ENCODE results near the gene KCNK18.

KCNK18 gene

GRCh38 chr10:117257721-117258120 lies 60.4 kb downstream of the KCNK18 start:
- H3K9me3 ChIP-seq (ENCODE audit: low read depth, low read length), result no peaks in the 10 kb centered on the region
- no peaks in the 10 kb centered on the region for H3K36me3 ChIP-seq (ENCODE audit: insufficient read depth, low read length)
- H3K27ac ChIP-seq, result no peak overlapping the region
- H3K9ac ChIP-seq (ENCODE audit: insufficient read length), result no peak overlapping the region
- TF ChIP-seq EZH2 (IDR thresholded peaks at IDR 0.05), result no peak
- no peak for DNase-seq (ENCODE audit: low read depth, low spot score)
- no peak overlapping the region for H3K4me3 ChIP-seq

- no peak for TF ChIP-seq POLR2AphosphoS5 (IDR thresholded peaks at IDR 0.05; ENCODE audit: borderline replicate concordance, low read depth, low read length)
- no peak for TF ChIP-seq EZH2 (IDR thresholded peaks at IDR 0.05)
- no peak for TF ChIP-seq FOXP2 (optimal IDR thresholded peaks at IDR 0.05; ENCODE audit: control extremely low read depth, extremely low read length, insufficient read depth)
- DNase-seq (ENCODE audit: low read depth, low spot score), result no peak
- Histone ChIP-seq H3K4me3 (no peak overlapping the region), H3K9me3 (ENCODE audit: low read depth, low read length) (no peaks in the 10 kb centered on the region), H3K9ac (ENCODE audit: insufficient read length) (no peak overlapping the region), H3K27ac (no peak overlapping the region), H3K36me3 (ENCODE audit: insufficient read depth, low read length) (no peaks in the 10 kb centered on the region)
These were observed 62.0 kb downstream of the KCNK18 start for GRCh38 chr10:117259279-117259678.
